HepG2 (cell line): ENCODE results near the gene SURF2. TPM values are rescaled to one million over a fixed set of nuclear protein-coding genes. Genes with fewer than 3 reads are reported as not detected.

ENCODE experiments used
- BRD4 ChIP-seq: sonication (generic); formaldehyde crosslinking; IDR thresholded peaks from 2 replicates; pipeline ENCODE4 v1.4.0; 2020; ENCODE audit warnings: missing genetic modification reagents
- DDIT3 ChIP-seq: sonication (generic); formaldehyde crosslinking; IDR thresholded peaks from 2 replicates; pipeline ENCODE4 v1.4.0; 2020; ENCODE audit warnings: mild to moderate bottlenecking, missing genetic modification reagents
- ELK4 ChIP-seq: sonication (generic); formaldehyde crosslinking; IDR thresholded peaks from 2 replicates; pipeline ENCODE4 v1.9.0; 2021; ENCODE audit warnings: missing genetic modification reagents, borderline replicate concordance
- FOXA1 ChIP-seq, 2 experiments: fragments of 450-650 bp in 1 of 2; sonication (generic) in 1 of 2; formaldehyde crosslinking in 1 of 2; IDR thresholded peaks; 2 replicates each; pipeline versions ENCODE4 v1.4.0 to v1.6.1; 2016 to 2020; ENCODE audit warnings: missing genetic modification reagents in 1 of 2
- GATA4 ChIP-seq: sonication (generic); IDR thresholded peaks from 2 replicates; pipeline ENCODE4 v1.6.1; 2016; ENCODE audit warnings: antibody characterized with exemption, low read depth, borderline replicate concordance
- GPN1 ChIP-seq: sonication (generic); formaldehyde crosslinking; IDR thresholded peaks from 2 replicates; pipeline ENCODE4 v1.5.1; 2020; ENCODE audit warnings: missing genetic modification reagents, borderline replicate concordance
- HNF4A ChIP-seq: sonication (generic); formaldehyde crosslinking; IDR thresholded peaks from 2 replicates; pipeline ENCODE4 v1.4.0; 2020; ENCODE audit warnings: missing genetic modification reagents
- IKZF5 ChIP-seq: IDR thresholded peaks from 2 replicates; pipeline ENCODE4 v1.6.1; 2018; ENCODE audit warnings: missing genetic modification reagents, mild to moderate bottlenecking, missing compliant biosample characterization
- MBNL3 ChIP-seq: fragments of 250-450 bp; sonication (Bioruptor Pico); conservative IDR thresholded peaks from 2 replicates; pipeline ENCODE4 v1.8.0; 2022; ENCODE audit warnings: mild to moderate bottlenecking, inconsistent platforms
- RAD21 ChIP-seq: fragments of 450-650 bp; formaldehyde crosslinking; IDR thresholded peaks from 2 replicates; pipeline ENCODE4 v1.5.0; 2020; ENCODE audit warnings: mild to moderate bottlenecking
- SIX4 ChIP-seq: sonication (generic); formaldehyde crosslinking; IDR thresholded peaks from 2 replicates; pipeline ENCODE4 v1.4.0; 2020; ENCODE audit warnings: missing genetic modification reagents
- SNAPC4 ChIP-seq: sonication (generic); formaldehyde crosslinking; IDR thresholded peaks from 2 replicates; pipeline ENCODE4 v1.4.0; 2020; ENCODE audit warnings: mild to moderate bottlenecking, missing genetic modification reagents
- THRA ChIP-seq: sonication (generic); formaldehyde crosslinking; IDR thresholded peaks from 2 replicates; pipeline ENCODE4 v1.4.0; 2020; ENCODE audit warnings: missing genetic modification reagents, borderline replicate concordance
- ZBTB10 ChIP-seq: sonication (generic); formaldehyde crosslinking; IDR thresholded peaks from 2 replicates; pipeline ENCODE4 v1.4.0; 2020; ENCODE audit warnings: missing genetic modification reagents, borderline replicate concordance
- ZNF234 ChIP-seq: sonication (generic); formaldehyde crosslinking; conservative IDR thresholded peaks from 2 replicates; pipeline ENCODE4 v1.5.1; 2020; ENCODE audit warnings: mild to moderate bottlenecking, missing genetic modification reagents
- ZNF263 ChIP-seq: sonication (generic); formaldehyde crosslinking; IDR thresholded peaks from 2 replicates; pipeline ENCODE4 v1.4.0; 2020; ENCODE audit warnings: missing genetic modification reagents
- ZNF670 ChIP-seq: sonication (generic); formaldehyde crosslinking; IDR thresholded peaks from 2 replicates; pipeline ENCODE4 v1.8.0; 2022; ENCODE audit warnings: mild to moderate bottlenecking, missing genetic modification reagents, borderline replicate concordance
- ZNF841 ChIP-seq: sonication (generic); formaldehyde crosslinking; IDR thresholded peaks from 2 replicates; pipeline ENCODE4 v1.8.1; 2023; ENCODE audit warnings: missing genetic modification reagents, borderline replicate concordance
- polyA plus RNA-seq, 8 experiments: library from polyadenylated mRNA; depleted of rRNA in 3 of 8; stranded (reverse) in 7 of 8; unstranded in 1 of 8; fragments of >200 nt; fragmentation: Illumina TruSeq in 4 of 8; extraction: Trizol in 4 of 8; gene quantifications; 2 replicates each; pipeline versions ENCODE4 v1.2.1 to v1.2.3, GENCODE V29; 2011 to 2016; ENCODE audit warnings: low read depth in 4 of 8, missing spikeins in 1 of 8, mixed read lengths in 1 of 8; ENCODE audit not compliant: insufficient read depth in 1 of 8
- total RNA-seq, 5 experiments: library from RNA; depleted of rRNA; stranded (reverse); fragments of >200 nt; fragmentation: Illumina TruSeq; extraction: Trizol; gene quantifications; 2 replicates each; pipeline ENCODE4 v1.2.3, GENCODE V29; 2016; ENCODE audit warnings: low read depth in 1 of 5

The SURF2 gene
- total and polyA plus RNA-seq, 2 of the 13 experiments (the other 11 are each of a cell fraction or from before 2014, with no cell fraction given) = 6.3 to 13.6 TPM

GRCh38 chr9:133377721-133378216, 21.4 kb downstream of the SURF2 start (continued):
- TF ChIP-seq ZBTB10 (CRISPR knock-in tag) (no peak), BRD4 (CRISPR knock-in tag) (no peak), ZNF670 (CRISPR knock-in tag) (no peak), THRA (CRISPR knock-in tag) (no peak), MBNL3 (CRISPR knock-in tag) (no peak), RAD21 (CRISPR knock-in tag) (no peak), GPN1 (CRISPR knock-in tag) (no peak), SIX4 (CRISPR knock-in tag) (peak; percentile 35; the same call in 1 of the 2 replicates), ELK4 (no peak), ZNF263 (CRISPR knock-in tag) (0 out of 2 replicates have a peak, but pooled peaks have one; percentile 12), FOXA1 (IDR thresholded peaks at IDR 0.05) (no peak), FOXA1 (CRISPR knock-in tag; IDR thresholded peaks at IDR 0.05) (peak; percentile 49; the same call in 1 of the 2 replicates), IKZF5 (CRISPR knock-in tag) (no peak), DDIT3 (CRISPR knock-in tag) (no peak), GATA4 (no peak), SNAPC4 (0 out of 2 replicates have a peak, but pooled peaks have one; percentile 22), ZNF234 (CRISPR knock-in tag) (no peak), HNF4A (peak; percentile 7; the same call in 1 of the 2 replicates), ZNF841 (no peak)
